Measurements from ENCODE around the gene CNPY1. TPM values are rescaled to one million over a fixed set of nuclear protein-coding genes. Genes with fewer than 3 reads are reported as not detected.

Gene CNPY1
- total RNA-seq, 4 donors from 2014 or later: not detected

DNA sequence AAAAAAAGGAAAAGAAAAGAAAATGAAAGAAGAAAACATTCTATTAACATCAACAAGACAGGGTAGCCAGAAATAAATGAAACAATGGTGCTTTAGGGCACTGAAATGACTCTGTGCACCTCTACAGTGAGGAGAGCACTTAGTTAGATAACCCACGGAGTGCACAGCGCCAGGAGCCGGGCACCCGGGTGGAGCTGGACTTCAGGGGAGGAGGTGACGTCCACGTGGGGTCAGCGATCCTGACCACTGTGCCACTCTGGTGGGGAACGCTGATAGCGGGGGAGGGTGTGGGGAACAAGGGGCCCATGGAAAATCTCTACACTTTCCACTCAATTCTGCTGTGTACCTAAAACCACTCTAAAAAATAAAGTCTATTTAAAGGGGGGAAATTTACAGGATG, 15.7 kb upstream of the CNPY1 start:
- DNase-seq: no peak
- TF ChIP-seq POLR2A (IDR thresholded peaks at IDR 0.05): no peak
- TF ChIP-seq, protein P1, sequence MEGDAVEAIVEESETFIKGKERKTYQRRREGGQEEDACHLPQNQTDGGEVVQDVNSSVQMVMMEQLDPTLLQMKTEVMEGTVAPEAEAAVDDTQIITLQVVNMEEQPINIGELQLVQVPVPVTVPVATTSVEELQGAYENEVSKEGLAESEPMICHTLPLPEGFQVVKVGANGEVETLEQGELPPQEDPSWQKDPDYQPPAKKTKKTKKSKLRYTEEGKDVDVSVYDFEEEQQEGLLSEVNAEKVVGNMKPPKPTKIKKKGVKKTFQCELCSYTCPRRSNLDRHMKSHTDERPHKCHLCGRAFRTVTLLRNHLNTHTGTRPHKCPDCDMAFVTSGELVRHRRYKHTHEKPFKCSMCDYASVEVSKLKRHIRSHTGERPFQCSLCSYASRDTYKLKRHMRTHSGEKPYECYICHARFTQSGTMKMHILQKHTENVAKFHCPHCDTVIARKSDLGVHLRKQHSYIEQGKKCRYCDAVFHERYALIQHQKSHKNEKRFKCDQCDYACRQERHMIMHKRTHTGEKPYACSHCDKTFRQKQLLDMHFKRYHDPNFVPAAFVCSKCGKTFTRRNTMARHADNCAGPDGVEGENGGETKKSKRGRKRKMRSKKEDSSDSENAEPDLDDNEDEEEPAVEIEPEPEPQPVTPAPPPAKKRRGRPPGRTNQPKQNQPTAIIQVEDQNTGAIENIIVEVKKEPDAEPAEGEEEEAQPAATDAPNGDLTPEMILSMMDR (IDR thresholded peaks at IDR 0.05): no peak
- no peak overlapping the region for H3K27ac ChIP-seq
- no peaks in the 10 kb centered on the region for H3K4me1 ChIP-seq
- H3K36me3 ChIP-seq: no peaks in the 10 kb centered on the region
- H3K9me3 ChIP-seq: no peaks in the 10 kb centered on the region
- H3K4me3 ChIP-seq (replicated peaks in 1 of 3): no peak overlapping the region
- H3K27me3 ChIP-seq: no peaks in the 10 kb centered on the region
- intact Hi-C loops (cut with DNase I): no loop called here
- 75 to 77% methylated on average over 9 of the region's 9 CpGs for WGBS, 2 donors

DNA sequence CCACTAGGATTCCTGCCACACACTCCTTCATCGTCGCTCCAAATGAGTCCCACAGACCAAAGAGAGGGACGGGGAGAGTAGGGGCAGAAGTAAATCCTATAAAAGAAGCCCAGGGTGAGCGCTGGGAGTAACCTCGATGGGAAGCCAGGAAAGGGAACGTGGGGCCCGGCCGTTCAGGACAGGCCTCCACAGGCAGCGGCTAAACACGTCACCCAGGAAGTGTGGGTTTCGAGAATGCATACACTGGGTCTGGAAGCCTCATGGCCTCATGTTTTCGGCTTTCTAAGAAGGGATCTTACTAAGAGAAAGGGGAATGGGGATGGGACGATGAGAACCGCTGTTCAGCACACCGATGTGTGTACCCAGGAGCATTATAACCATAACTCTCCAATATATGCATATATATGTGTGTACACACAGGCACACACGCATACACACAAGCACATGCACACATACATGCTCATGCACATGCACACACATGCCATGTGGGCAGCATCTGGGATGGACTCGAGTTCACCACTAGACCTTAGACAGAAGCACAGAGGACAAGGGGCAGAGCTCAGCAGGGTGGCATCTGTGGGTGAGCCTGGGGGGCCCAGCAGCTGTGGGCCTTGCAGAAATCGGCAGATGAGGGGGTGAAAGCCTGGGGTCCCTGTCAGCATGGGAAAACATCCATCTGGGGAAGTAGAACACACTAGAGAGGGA, 14.8 kb upstream of the CNPY1 start:
- TF ChIP-seq, protein P1 (IDR thresholded peaks at IDR 0.05): no peak
- TF ChIP-seq POLR2A (IDR thresholded peaks at IDR 0.05): no peak
- H3K27ac ChIP-seq: no peak overlapping the region
- H3K27me3 ChIP-seq: no peaks in the 10 kb centered on the region
- no peak for DNase-seq
- 84 to 88% methylated on average over 18 of the region's 18 CpGs for WGBS, 2 donors
- no peaks in the 10 kb centered on the region for H3K4me1 ChIP-seq
- intact Hi-C loops (cut with DNase I): no loop called here
- H3K36me3 ChIP-seq: no peaks in the 10 kb centered on the region
- no peak overlapping the region for H3K4me3 ChIP-seq (replicated peaks in 1 of 3)
- H3K9me3 ChIP-seq: no peaks in the 10 kb centered on the region

DNA sequence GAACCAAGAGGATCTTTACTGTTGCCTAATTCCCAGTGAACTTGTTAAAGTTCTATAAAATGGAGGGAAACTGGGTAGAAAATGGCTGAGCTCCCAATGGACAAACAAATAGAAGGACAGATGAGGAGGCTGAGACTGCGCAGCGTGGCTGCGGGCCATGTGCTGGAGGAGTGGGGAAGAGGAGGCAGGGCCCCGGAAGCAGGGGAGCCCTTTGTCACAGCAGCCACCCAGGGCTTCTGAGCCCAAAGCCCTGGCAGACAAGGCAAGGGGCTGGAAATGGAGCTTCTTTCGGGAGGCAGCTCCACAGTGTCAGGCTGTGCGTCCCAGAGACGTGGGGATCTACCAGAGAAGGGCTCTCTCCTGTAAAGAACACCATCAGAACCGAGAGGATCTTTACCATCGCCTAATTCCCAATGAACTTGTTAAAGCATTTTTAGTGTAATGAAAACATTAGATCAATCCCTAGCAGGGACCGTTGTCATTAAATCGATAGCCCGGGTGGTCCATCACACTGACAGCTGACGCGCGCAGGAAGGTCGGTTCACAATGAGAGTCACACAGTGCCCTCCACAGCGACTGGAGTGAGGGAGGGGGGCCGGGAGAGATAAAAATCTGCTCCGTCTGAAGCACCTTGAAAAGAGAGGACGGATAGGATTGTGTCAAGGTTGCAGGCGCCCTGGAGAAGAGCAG, 14.0 kb upstream of the CNPY1 start:
- H3K36me3 ChIP-seq: no peaks in the 10 kb centered on the region
- DNase-seq: no peak
- H3K27me3 ChIP-seq: no peaks in the 10 kb centered on the region
- 75 to 82% methylated on average over 21 of the region's 21 CpGs for WGBS, 2 donors
- H3K4me1 ChIP-seq: no peaks in the 10 kb centered on the region
- no peak overlapping the region for H3K27ac ChIP-seq
- no peak overlapping the region for H3K4me3 ChIP-seq (replicated peaks in 1 of 3)
- H3K9me3 ChIP-seq: no peaks in the 10 kb centered on the region
- TF ChIP-seq POLR2A (IDR thresholded peaks at IDR 0.05): no peak
- TF ChIP-seq, protein P1 (IDR thresholded peaks at IDR 0.05): no peak
- intact Hi-C loops (cut with DNase I): no loop called here

DNA sequence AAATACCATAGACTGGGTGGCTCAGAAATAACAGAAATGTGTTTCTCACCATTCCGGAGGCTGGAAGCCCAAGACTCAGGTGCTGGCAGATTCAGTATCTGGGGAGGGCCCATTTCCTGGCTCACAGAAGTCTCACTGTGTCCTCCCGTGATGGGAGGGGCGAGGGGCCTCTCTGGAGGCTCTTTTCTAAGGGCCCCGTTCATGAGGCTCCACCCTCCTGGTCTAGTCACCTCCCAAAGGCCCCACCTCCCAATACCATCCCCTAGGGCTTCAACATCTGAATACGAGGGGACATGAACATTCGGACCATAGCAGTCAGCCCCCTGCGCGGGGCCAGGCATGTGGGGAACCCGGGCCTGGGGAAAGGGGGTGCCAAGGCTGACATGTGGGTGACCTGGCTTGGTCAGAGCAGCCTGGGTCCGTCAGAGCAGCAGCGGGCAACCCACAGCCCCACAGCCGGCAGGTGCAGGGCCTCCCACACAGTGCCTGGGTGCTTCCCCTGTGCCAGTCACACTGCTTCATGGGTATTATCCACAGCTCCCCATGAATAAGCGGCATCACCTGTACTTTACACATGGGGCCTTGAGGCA, 13.3 kb upstream of the CNPY1 start:
- Histone ChIP-seq H3K4me3 (replicated peaks in 1 of 3) (no peak overlapping the region), H3K27ac (no peak overlapping the region), H3K36me3 (no peaks in the 10 kb centered on the region), H3K27me3 (no peaks in the 10 kb centered on the region), H3K4me1 (no peaks in the 10 kb centered on the region), H3K9me3 (no peaks in the 10 kb centered on the region)
- DNase-seq: no peak
- 64 to 81% methylated on average over 5 to 12 of the region's 13 CpGs for WGBS, 2 donors
- no peak for TF ChIP-seq POLR2A (IDR thresholded peaks at IDR 0.05)
- TF ChIP-seq, protein P1 (IDR thresholded peaks at IDR 0.05): no peak
- intact Hi-C loops (cut with DNase I): no loop called here

DNA sequence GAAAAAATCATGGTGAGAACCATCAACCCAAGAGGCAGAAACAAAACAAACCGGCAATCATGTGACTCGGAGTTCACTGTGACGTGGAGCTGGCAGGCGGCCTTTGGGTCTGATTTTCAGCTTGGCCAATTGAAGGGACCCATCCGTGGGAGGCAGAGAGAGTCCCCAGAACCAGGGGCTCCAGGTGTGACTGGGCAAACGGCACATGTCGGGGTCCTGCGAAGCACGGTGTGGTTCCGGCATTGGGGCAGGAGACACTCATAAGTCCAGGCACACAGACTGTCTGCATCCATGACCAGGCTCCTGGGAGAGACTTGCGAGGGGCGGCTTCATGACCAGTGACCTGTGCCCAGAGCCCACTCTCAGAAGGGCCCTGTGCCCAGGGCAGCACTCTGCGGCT, 12.6 kb upstream of the CNPY1 start:
- 90 to 94% methylated on average over 9 to 13 of the region's 13 CpGs for WGBS, 2 donors
- no peaks in the 10 kb centered on the region for H3K9me3 ChIP-seq
- no peak for DNase-seq
- no peak overlapping the region for H3K27ac ChIP-seq
- H3K27me3 ChIP-seq: no peaks in the 10 kb centered on the region
- intact Hi-C loops (cut with DNase I): no loop called here
- no peak overlapping the region for H3K4me3 ChIP-seq (replicated peaks in 1 of 3)
- H3K4me1 ChIP-seq: no peaks in the 10 kb centered on the region
- TF ChIP-seq, protein P1 (IDR thresholded peaks at IDR 0.05): no peak
- TF ChIP-seq POLR2A (IDR thresholded peaks at IDR 0.05): no peak
- no peaks in the 10 kb centered on the region for H3K36me3 ChIP-seq

Data from thyroid gland (tissue), 4 donors.